ENCODE results near the gene TROAP. TPM values are rescaled to one million over a fixed set of nuclear protein-coding genes. Genes with fewer than 3 reads are reported as not detected.

TROAP gene
- total RNA-seq, 1 donor from 2014 or later: 40.0 TPM

DNA sequence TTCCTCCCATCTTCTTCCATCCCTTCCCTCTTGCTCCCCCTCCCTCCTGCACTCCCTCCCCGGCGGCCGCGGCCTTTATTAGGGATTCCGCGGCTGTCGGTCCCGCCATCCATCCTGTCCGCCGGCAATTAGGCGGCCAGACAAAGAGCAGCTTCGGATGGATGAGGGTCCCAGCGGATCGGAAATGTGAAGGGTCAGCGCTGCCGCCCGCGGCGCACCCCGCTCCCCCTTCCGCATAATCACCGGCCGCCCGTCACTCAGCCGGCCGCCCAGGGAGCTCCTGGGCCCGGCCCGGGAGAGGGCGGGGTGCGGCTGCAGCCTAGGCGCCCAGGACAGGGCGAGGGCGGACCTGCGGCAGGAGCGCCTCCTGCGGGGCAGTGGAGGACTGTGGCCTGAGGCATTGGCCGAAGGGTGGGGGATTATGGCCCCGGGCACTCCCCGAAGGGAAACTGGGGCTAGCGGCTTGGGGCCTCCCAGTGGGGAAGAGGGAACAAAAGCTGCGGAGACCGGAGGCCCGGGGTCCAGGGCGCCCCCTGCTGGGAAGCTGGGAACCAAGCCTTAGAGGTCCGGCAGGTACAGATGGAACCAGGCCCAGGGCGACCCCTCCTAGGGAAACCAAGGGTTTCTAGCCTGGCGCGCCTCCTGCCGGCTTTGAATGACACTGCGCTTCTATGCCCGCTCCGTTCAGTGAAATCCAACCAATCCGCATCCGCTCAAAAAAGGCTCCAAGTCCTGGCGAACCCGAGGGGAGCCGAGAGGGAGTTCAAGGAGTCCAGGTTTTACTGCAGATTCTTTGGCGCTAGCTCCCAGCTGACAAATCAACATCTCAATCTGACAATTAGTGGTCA lies 19.2 kb downstream of the TROAP start:
- peaks cover 100% of the 10 kb centered on the region for H3K27me3 ChIP-seq
- H4K20me1 ChIP-seq (ENCODE audit: low read depth): peaks cover 38% of the 10 kb centered on the region
- H3K9me3 Mint-ChIP-seq: peaks cover 2% of the 10 kb centered on the region
- peak; percentile 72 for TF ChIP-seq EZH2 (IDR thresholded peaks at IDR 0.05)
- TF ChIP-seq, protein P1, sequence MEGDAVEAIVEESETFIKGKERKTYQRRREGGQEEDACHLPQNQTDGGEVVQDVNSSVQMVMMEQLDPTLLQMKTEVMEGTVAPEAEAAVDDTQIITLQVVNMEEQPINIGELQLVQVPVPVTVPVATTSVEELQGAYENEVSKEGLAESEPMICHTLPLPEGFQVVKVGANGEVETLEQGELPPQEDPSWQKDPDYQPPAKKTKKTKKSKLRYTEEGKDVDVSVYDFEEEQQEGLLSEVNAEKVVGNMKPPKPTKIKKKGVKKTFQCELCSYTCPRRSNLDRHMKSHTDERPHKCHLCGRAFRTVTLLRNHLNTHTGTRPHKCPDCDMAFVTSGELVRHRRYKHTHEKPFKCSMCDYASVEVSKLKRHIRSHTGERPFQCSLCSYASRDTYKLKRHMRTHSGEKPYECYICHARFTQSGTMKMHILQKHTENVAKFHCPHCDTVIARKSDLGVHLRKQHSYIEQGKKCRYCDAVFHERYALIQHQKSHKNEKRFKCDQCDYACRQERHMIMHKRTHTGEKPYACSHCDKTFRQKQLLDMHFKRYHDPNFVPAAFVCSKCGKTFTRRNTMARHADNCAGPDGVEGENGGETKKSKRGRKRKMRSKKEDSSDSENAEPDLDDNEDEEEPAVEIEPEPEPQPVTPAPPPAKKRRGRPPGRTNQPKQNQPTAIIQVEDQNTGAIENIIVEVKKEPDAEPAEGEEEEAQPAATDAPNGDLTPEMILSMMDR (IDR thresholded peaks at IDR 0.05): peak; percentile 96
- TF ChIP-seq EZH2phosphoT487 (IDR thresholded peaks at IDR 0.05): peak; percentile 20
- H3K4me1 ChIP-seq: peaks cover 57% of the 10 kb centered on the region
- no peaks in the 10 kb centered on the region for H3K9me3 ChIP-seq (ENCODE audit: low read depth)
- H3K4me1 Mint-ChIP-seq: peaks cover 59% of the 10 kb centered on the region
- H3K27me3 Mint-ChIP-seq (ENCODE audit: insufficient read depth, low read depth): peaks cover 82% of the 10 kb centered on the region
- H3K9ac ChIP-seq: no peak overlapping the region
- H3K4me3 ChIP-seq: peak overlapping the region; percentile 65
- H2AFZ ChIP-seq (replicated peaks): peak overlapping the region; percentile 90
- H3K36me3 Mint-ChIP-seq: no peaks in the 10 kb centered on the region
- H3K4me2 ChIP-seq: peak overlapping the region; percentile 91
- H3K36me3 ChIP-seq: no peaks in the 10 kb centered on the region
- H3K27ac ChIP-seq: no peak overlapping the region
- peaks cover 53% of the 10 kb centered on the region for H3F3A ChIP-seq (ENCODE audit: low read depth)
- H3K79me2 ChIP-seq (ENCODE audit: low read depth): no peaks in the 10 kb centered on the region
- no peak overlapping the region for H3K27ac Mint-ChIP-seq
- H3K4me3 Mint-ChIP-seq: peak overlapping the region; percentile 83
- DNase-seq (ENCODE audit: low spot score): peak; percentile 97

- H3K9me3 ChIP-seq (ENCODE audit: low read depth): no peaks in the 10 kb centered on the region
- H3K27me3 ChIP-seq: peaks cover 100% of the 10 kb centered on the region
- peak overlapping the region; percentile 83 for H3K4me3 Mint-ChIP-seq
- no peak overlapping the region for H3K9ac ChIP-seq
- H3K4me1 Mint-ChIP-seq: peaks cover 53% of the 10 kb centered on the region
- H3K79me2 ChIP-seq (ENCODE audit: low read depth): no peaks in the 10 kb centered on the region
- peak overlapping the region; percentile 91 for H3K4me2 ChIP-seq
- no peaks in the 10 kb centered on the region for H3K36me3 Mint-ChIP-seq
- no peak overlapping the region for H2AFZ ChIP-seq (replicated peaks)
- peak overlapping the region; percentile 65 for H3K4me3 ChIP-seq
- peaks cover 55% of the 10 kb centered on the region for H3F3A ChIP-seq (ENCODE audit: low read depth)
- TF ChIP-seq EZH2phosphoT487 (IDR thresholded peaks at IDR 0.05): peak; percentile 15
- TF ChIP-seq, protein P1 (IDR thresholded peaks at IDR 0.05): no peak
- peaks cover 81% of the 10 kb centered on the region for H3K27me3 Mint-ChIP-seq (ENCODE audit: insufficient read depth, low read depth)
- H3K4me1 ChIP-seq: peaks cover 57% of the 10 kb centered on the region
- no peak overlapping the region for H3K27ac ChIP-seq
- no peaks in the 10 kb centered on the region for H3K36me3 ChIP-seq
- DNase-seq (ENCODE audit: low spot score): no peak
- peaks cover 2% of the 10 kb centered on the region for H3K9me3 Mint-ChIP-seq
- peaks cover 41% of the 10 kb centered on the region for H4K20me1 ChIP-seq (ENCODE audit: low read depth)
- H3K27ac Mint-ChIP-seq: no peak overlapping the region
Measured at GRCh38 chr12:49342914-49343731, 20.1 kb downstream of the TROAP start.

DNA sequence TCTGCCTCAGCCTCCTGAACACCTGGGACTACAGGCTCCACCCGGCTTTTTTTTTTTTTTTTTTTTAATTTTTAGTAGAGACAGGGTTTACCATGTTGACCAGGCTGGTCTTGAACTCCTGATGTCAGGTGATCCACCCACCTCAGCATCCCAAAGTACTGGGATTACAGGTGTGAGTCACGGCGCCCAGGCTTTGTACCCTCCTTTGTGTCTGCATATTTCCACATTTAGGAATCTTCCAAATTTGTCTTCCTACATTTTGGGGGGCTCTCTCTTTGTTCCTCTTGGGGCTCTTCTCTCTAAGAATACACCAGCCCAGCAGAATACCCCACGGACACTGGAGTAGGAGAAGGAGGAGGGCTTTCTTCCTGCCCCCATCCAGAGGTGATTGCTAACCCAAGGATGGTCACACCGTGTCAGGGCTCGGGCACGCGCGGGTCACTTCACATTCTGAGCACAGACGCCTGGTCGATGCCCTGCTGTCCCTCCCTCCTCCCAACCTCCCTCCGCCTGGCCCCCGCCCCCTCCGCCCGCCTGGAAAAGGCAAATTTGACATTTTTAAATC lies 21.5 kb downstream of the TROAP start:
- Histone ChIP-seq H3K4me2 (peak overlapping the region; percentile 88), H3K27ac (no peak overlapping the region), H3K79me2 (ENCODE audit: low read depth) (no peaks in the 10 kb centered on the region), H3K36me3 (no peaks in the 10 kb centered on the region), H3K27me3 (peaks cover 100% of the 10 kb centered on the region), H3K9me3 (ENCODE audit: low read depth) (no peaks in the 10 kb centered on the region), H4K20me1 (ENCODE audit: low read depth) (peaks cover 41% of the 10 kb centered on the region), H3K4me1 (peaks cover 50% of the 10 kb centered on the region), H2AFZ (replicated peaks) (no peak overlapping the region), H3K9ac (no peak overlapping the region), H3F3A (ENCODE audit: low read depth) (peaks cover 50% of the 10 kb centered on the region), H3K4me3 (peak overlapping the region; percentile 48)
- Mint-ChIP-seq H3K4me1 (peaks cover 43% of the 10 kb centered on the region), H3K36me3 (no peaks in the 10 kb centered on the region), H3K9me3 (peaks cover 2% of the 10 kb centered on the region), H3K27ac (no peak overlapping the region), H3K27me3 (ENCODE audit: insufficient read depth, low read depth) (peaks cover 70% of the 10 kb centered on the region), H3K4me3 (peak overlapping the region; percentile 71)
- TF ChIP-seq EZH2 (IDR thresholded peaks at IDR 0.05) (no peak), EZH2phosphoT487 (IDR thresholded peaks at IDR 0.05) (no peak)
- TF ChIP-seq, protein P1 (IDR thresholded peaks at IDR 0.05): no peak
- DNase-seq (ENCODE audit: low spot score): no peak

Data from neural progenitor cell (in vitro differentiated cells).